ENCODE results near the gene EPC1.
A peak's percentile ranks its signal among the peaks of the same experiment; 100 is the strongest.
"Not testable (repeated sequence)": the region's sequence is repeated elsewhere in the genome, so short reads cannot be mapped to it uniquely, and the experiment has no call there.

EPC1 gene

GRCh38 chr10:32372000-32372875 lies 25.3 kb upstream of the EPC1 start:
- DNase-seq = no peak

GRCh38 chr10:32371101-32371500 lies 24.1 kb upstream of the EPC1 start:
- DNase-seq = no peak

- DNase-seq = peak; percentile 84
Measured at GRCh38 chr10:32367793-32368453, 21.0 kb upstream of the EPC1 start.

- DNase-seq = no peak
Measured at GRCh38 chr10:32366588-32366987, 19.6 kb upstream of the EPC1 start.

- no peak for DNase-seq
Measured at GRCh38 chr10:32366111-32366510, 19.2 kb upstream of the EPC1 start.

- DNase-seq = not testable (repeated sequence)
Measured at GRCh38 chr10:32365404-32365803, 18.4 kb upstream of the EPC1 start.

- no peak for DNase-seq
Measured at GRCh38 chr10:32362571-32362970, 15.6 kb upstream of the EPC1 start.

GRCh38 chr10:32360884-32361283 lies 13.9 kb upstream of the EPC1 start:
- DNase-seq = no peak

GRCh38 chr10:32360241-32360640 lies 13.3 kb upstream of the EPC1 start:
- DNase-seq = no peak

- DNase-seq = no peak
Measured at GRCh38 chr10:32357056-32357735, 10.2 kb upstream of the EPC1 start.

- not testable (repeated sequence) for DNase-seq
Measured at GRCh38 chr10:32354690-32355089, 7.7 kb upstream of the EPC1 start.

GRCh38 chr10:32350811-32351350 lies 3.9 kb upstream of the EPC1 start:
- DNase-seq = no peak

- no peak for DNase-seq
Measured at GRCh38 chr10:32349968-32350738, 3.2 kb upstream of the EPC1 start.

GRCh38 chr10:32349199-32349585 lies 2.2 kb upstream of the EPC1 start:
- DNase-seq = no peak

GRCh38 chr10:32348297-32349198 lies 1.6 kb upstream of the EPC1 start:
- DNase-seq = no peak

- DNase-seq = no peak
Measured at GRCh38 chr10:32347363-32348022, 535 bp upstream of the EPC1 start.

GRCh38 chr10:32346134-32346550 lies 816 bp downstream of the EPC1 start:
- peak; percentile 96 for DNase-seq

- no peak for DNase-seq
Measured at GRCh38 chr10:32341596-32341995, 5.4 kb downstream of the EPC1 start.

GRCh38 chr10:32340596-32341180 lies 6.3 kb downstream of the EPC1 start:
- peak; percentile 33 for DNase-seq

GRCh38 chr10:32338262-32338661 lies 8.7 kb downstream of the EPC1 start:
- DNase-seq = no peak

GRCh38 chr10:32337350-32337749 lies 9.6 kb downstream of the EPC1 start:
- no peak for DNase-seq

Measured in stimulated activated CD4-positive, alpha-beta T cell treated with anti-CD3 and anti-CD28 coated beads, Interleukin-4, amount 100 ng/mL, for 24 hours (primary cell).